ENCODE measurements around the gene STX4.

DNA sequence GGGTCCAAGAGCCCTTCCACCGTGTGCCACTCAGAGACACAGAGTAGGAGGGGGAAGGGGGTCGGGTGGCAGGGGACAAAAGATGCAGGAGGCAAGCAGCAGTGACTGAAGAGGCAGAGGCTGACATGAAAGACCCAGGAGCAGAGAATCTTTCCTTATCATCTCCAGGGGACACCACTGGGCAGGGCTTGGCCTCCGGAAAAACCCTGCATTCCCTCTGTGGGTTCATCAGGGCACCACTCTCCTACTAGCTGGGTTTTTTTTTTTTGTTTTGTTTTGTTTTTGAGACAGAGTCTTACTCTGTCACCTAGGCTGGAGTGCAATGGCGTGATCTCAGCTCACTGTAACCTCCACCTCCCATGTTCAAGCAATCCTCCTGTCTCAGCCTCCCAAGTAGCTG, 2.1 kb upstream of the STX4 start:
- TF ChIP-seq, protein P1, sequence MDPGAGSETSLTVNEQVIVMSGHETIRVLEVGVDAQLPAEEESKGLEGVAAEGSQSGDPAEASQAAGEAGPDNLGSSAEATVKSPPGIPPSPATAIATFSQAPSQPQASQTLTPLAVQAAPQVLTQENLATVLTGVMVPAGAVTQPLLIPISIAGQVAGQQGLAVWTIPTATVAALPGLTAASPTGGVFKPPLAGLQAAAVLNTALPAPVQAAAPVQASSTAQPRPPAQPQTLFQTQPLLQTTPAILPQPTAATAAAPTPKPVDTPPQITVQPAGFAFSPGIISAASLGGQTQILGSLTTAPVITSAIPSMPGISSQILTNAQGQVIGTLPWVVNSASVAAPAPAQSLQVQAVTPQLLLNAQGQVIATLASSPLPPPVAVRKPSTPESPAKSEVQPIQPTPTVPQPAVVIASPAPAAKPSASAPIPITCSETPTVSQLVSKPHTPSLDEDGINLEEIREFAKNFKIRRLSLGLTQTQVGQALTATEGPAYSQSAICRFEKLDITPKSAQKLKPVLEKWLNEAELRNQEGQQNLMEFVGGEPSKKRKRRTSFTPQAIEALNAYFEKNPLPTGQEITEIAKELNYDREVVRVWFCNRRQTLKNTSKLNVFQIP (CRISPR knock-in tag; IDR thresholded peaks at IDR 0.05; ENCODE audit: borderline replicate concordance, low read depth): no peak
- no peak for TF ChIP-seq ZFP30 (CRISPR knock-in tag; IDR thresholded peaks at IDR 0.05)
